ENCODE results near the gene RSPH3. TPM values are rescaled to one million over a fixed set of nuclear protein-coding genes. Genes with fewer than 3 reads are reported as not detected.

The RSPH3 gene
- total RNA-seq, 1 experiment from 2014 or later: 24.7 TPM

- no TSS peak for BruUV-seq (replicated peaks)
- no peak for DNase-seq (ENCODE audit: low read depth, low spot score)
- no peak overlapping the region for H3K4me3 ChIP-seq (replicated peaks in 1 of 2; ENCODE audit: low read depth in 1 of 2, low read length in 2 of 2)
- H3K27ac ChIP-seq (ENCODE audit: low read depth, low read length): no peak overlapping the region
- CTCF ChIA-PET: no interaction called here
- H2AFZ ChIP-seq (ENCODE audit: low read depth, low read length, poor library complexity, severe bottlenecking): no peak overlapping the region
- H3K36me3 ChIP-seq (ENCODE audit: control insufficient read depth in 1 of 2, insufficient read depth in 2 of 2, low read length in 2 of 2): no peaks in the 10 kb centered on the region
- no peaks in the 10 kb centered on the region for H3K79me2 ChIP-seq (ENCODE audit: insufficient read depth, low read length)
- H3K4me2 ChIP-seq (ENCODE audit: low read length): no peak overlapping the region
- no peak for ATAC-seq
- no peaks in the 10 kb centered on the region for H4K20me1 ChIP-seq (ENCODE audit: insufficient read depth)
- intact Hi-C loops (cut with micrococcal nuclease): no loop called here
- no peaks in the 10 kb centered on the region for H3K9me2 ChIP-seq (ENCODE audit: insufficient read depth)
- POLR2A ChIA-PET: no interaction called here
- H3K4me1 ChIP-seq (ENCODE audit: control insufficient read depth in 1 of 2, insufficient read depth in 2 of 2, low read length in 2 of 2): peaks cover 0 to 9% of the 10 kb centered on the region in 2 experiments; a peak in 2 of 4 replicates
- TF ChIP-seq ZNF274 (IDR thresholded peaks at IDR 0.05; ENCODE audit: low read depth, low read length) (no peak), EZH2phosphoT487 (IDR thresholded peaks at IDR 0.05; ENCODE audit: borderline replicate concordance) (no peak), JUND (IDR thresholded peaks at IDR 0.05) (no peak)
- RAD21 ChIA-PET (ENCODE audit: low non-redundant PET in 1 of 2, low total read pairs in 2 of 2, uncharacterized antibody in 2 of 2, unreplicated experiment in 2 of 2): no interaction called here
- no peak overlapping the region for H3K9ac ChIP-seq (ENCODE audit: low read length)
- H3K9me3 ChIP-seq (ENCODE audit: control insufficient read depth in 1 of 2, insufficient read depth in 1 of 2, low read depth in 1 of 2, low read length in 2 of 2): no peaks in the 10 kb centered on the region
- no peaks in the 10 kb centered on the region for H3K27me3 ChIP-seq (ENCODE audit: insufficient read depth, low read length)
Observed at GRCh38 chr6:159037756-159038290, 37.8 kb upstream of the RSPH3 start.

GRCh38 chr6:159036673-159037072, 36.7 kb upstream of the RSPH3 start:
- no peaks in the 10 kb centered on the region for H3K9me2 ChIP-seq (ENCODE audit: insufficient read depth)
- H3K79me2 ChIP-seq (ENCODE audit: insufficient read depth, low read length): no peaks in the 10 kb centered on the region
- H3K9ac ChIP-seq (ENCODE audit: low read length): no peak overlapping the region
- H3K4me3 ChIP-seq (replicated peaks in 1 of 2; ENCODE audit: low read depth in 1 of 2, low read length in 2 of 2): no peak overlapping the region
- DNase-seq (ENCODE audit: low read depth, low spot score): no peak
- no peaks in the 10 kb centered on the region for H3K27me3 ChIP-seq (ENCODE audit: insufficient read depth, low read length)
- CTCF ChIA-PET: no interaction called here
- POLR2A ChIA-PET: no interaction called here
- H3K27ac ChIP-seq (ENCODE audit: low read depth, low read length): no peak overlapping the region
- no peaks in the 10 kb centered on the region for H4K20me1 ChIP-seq (ENCODE audit: insufficient read depth)
- H3K9me3 ChIP-seq (ENCODE audit: control insufficient read depth in 1 of 2, insufficient read depth in 1 of 2, low read depth in 1 of 2, low read length in 2 of 2): no peaks in the 10 kb centered on the region
- no peak for ATAC-seq
- RAD21 ChIA-PET (ENCODE audit: low non-redundant PET in 1 of 2, low total read pairs in 2 of 2, uncharacterized antibody in 2 of 2, unreplicated experiment in 2 of 2): no interaction called here
- no peaks in the 10 kb centered on the region for H3K36me3 ChIP-seq (ENCODE audit: control insufficient read depth in 1 of 2, insufficient read depth in 2 of 2, low read length in 2 of 2)
- no peak overlapping the region for H2AFZ ChIP-seq (ENCODE audit: low read depth, low read length, poor library complexity, severe bottlenecking)
- no TSS peak for BruUV-seq (replicated peaks)
- no peaks in the 10 kb centered on the region for H3K4me1 ChIP-seq (ENCODE audit: control insufficient read depth in 1 of 2, insufficient read depth in 2 of 2, low read length in 2 of 2)
- no peak overlapping the region for H3K4me2 ChIP-seq (ENCODE audit: low read length)
- intact Hi-C loops (cut with micrococcal nuclease): no loop called here
- no peak for TF ChIP-seq FOSL1 (IDR thresholded peaks at IDR 0.05; ENCODE audit: low read depth)
- no peak for TF ChIP-seq EGR1 (IDR thresholded peaks at IDR 0.05; ENCODE audit: low read depth)
- TF ChIP-seq POLR2AphosphoS5 (IDR thresholded peaks at IDR 0.05; ENCODE audit: low read depth, low read length): no peak
- TF ChIP-seq SRF (IDR thresholded peaks at IDR 0.05; ENCODE audit: low read depth): no peak
- TF ChIP-seq REST (IDR thresholded peaks at IDR 0.05; ENCODE audit: low read depth): no peak
- TF ChIP-seq POLR2A (IDR thresholded peaks at IDR 0.05; ENCODE audit: borderline replicate concordance, extremely low read depth, insufficient read depth, insufficient read length): no peak
- TF ChIP-seq EZH2 (IDR thresholded peaks at IDR 0.05): no peak
- no peak for TF ChIP-seq CBX3 (IDR thresholded peaks at IDR 0.05; ENCODE audit: low read depth)
- TF ChIP-seq ATF3 (IDR thresholded peaks at IDR 0.05): no peak
- no peak for TF ChIP-seq JUND (IDR thresholded peaks at IDR 0.05)
- no peak for TF ChIP-seq ZBTB33 (IDR thresholded peaks at IDR 0.05; ENCODE audit: extremely low read depth, insufficient replicate concordance, low read length)
- no peak for TF ChIP-seq ZFX (IDR thresholded peaks at IDR 0.05)
- TF ChIP-seq SP1 (IDR thresholded peaks at IDR 0.05; ENCODE audit: low read depth): no peak
- no peak for TF ChIP-seq RAD21 (IDR thresholded peaks at IDR 0.05; ENCODE audit: low read depth)
- no peak for TF ChIP-seq EZH2phosphoT487 (IDR thresholded peaks at IDR 0.05; ENCODE audit: borderline replicate concordance)
- TF ChIP-seq ELF1 (IDR thresholded peaks at IDR 0.05; ENCODE audit: borderline replicate concordance, low read depth): no peak

All from HCT116 (cell line).